Rectal smooth muscle tissue (tissue), 1 donor: ENCODE results near the gene PTPRB.
"Not testable (repeated sequence)": the region's sequence is repeated elsewhere in the genome, so short reads cannot be mapped to it uniquely, and the experiment has no call there.

Experiments
- H3K27ac ChIP-seq: one replicate; pipeline ENCODE4 v1.7.0; 2013; ENCODE audit warnings: low read depth, low read length, inconsistent platforms
- H3K27me3 ChIP-seq: one replicate; pipeline ENCODE4 v1.7.0; 2013; ENCODE audit warnings: low read length; ENCODE audit not compliant: control insufficient read depth, insufficient read depth
- H3K36me3 ChIP-seq: one replicate; pipeline ENCODE4 v1.7.0; 2013; ENCODE audit warnings: low read length; ENCODE audit not compliant: control insufficient read depth, insufficient read depth
- H3K4me1 ChIP-seq: one replicate; pipeline ENCODE4 v1.7.0; 2013; ENCODE audit warnings: low read length; ENCODE audit not compliant: control insufficient read depth, insufficient read depth
- H3K4me3 ChIP-seq: one replicate; pipeline ENCODE4 v1.7.0; 2013; ENCODE audit warnings: low read length
- H3K9ac ChIP-seq: one replicate; pipeline ENCODE4 v1.7.0; 2013; ENCODE audit warnings: low read length

Gene PTPRB

GRCh38 chr12:70492904-70493303, 144.3 kb downstream of the PTPRB start:
- not testable (repeated sequence) for H3K4me3 ChIP-seq, H3K27ac ChIP-seq, H3K36me3 ChIP-seq, H3K27me3 ChIP-seq, H3K4me1 ChIP-seq, H3K9ac ChIP-seq

GRCh38 chr12:70490928-70491327, 146.3 kb downstream of the PTPRB start:
- not testable (repeated sequence) for H3K27ac ChIP-seq, H3K4me3 ChIP-seq, H3K4me1 ChIP-seq, H3K27me3 ChIP-seq, H3K36me3 ChIP-seq, H3K9ac ChIP-seq

- Histone ChIP-seq H3K36me3 (no peaks in the 10 kb centered on the region), H3K27ac (no peak overlapping the region), H3K27me3 (no peaks in the 10 kb centered on the region), H3K4me3 (no peak overlapping the region), H3K4me1 (no peaks in the 10 kb centered on the region), H3K9ac (no peak overlapping the region)
Observed at GRCh38 chr12:70487440-70487839, 149.8 kb downstream of the PTPRB start.

GRCh38 chr12:70486588-70486987, 150.6 kb downstream of the PTPRB start:
- Histone ChIP-seq H3K27me3 (no peaks in the 10 kb centered on the region), H3K27ac (no peak overlapping the region), H3K4me3 (no peak overlapping the region), H3K36me3 (no peaks in the 10 kb centered on the region), H3K4me1 (no peaks in the 10 kb centered on the region), H3K9ac (no peak overlapping the region)

- H3K4me1 ChIP-seq: no peaks in the 10 kb centered on the region
- no peak overlapping the region for H3K27ac ChIP-seq
- no peak overlapping the region for H3K9ac ChIP-seq
- H3K4me3 ChIP-seq: no peak overlapping the region
- H3K27me3 ChIP-seq: no peaks in the 10 kb centered on the region
- H3K36me3 ChIP-seq: no peaks in the 10 kb centered on the region
Observed at GRCh38 chr12:70485704-70486103, 151.5 kb downstream of the PTPRB start.

- H3K36me3 ChIP-seq: no peaks in the 10 kb centered on the region
- no peaks in the 10 kb centered on the region for H3K27me3 ChIP-seq
- H3K9ac ChIP-seq: no peak overlapping the region
- H3K27ac ChIP-seq: no peak overlapping the region
- no peak overlapping the region for H3K4me3 ChIP-seq
- H3K4me1 ChIP-seq: no peaks in the 10 kb centered on the region
Observed at GRCh38 chr12:70484464-70484863, 152.8 kb downstream of the PTPRB start.

- Histone ChIP-seq H3K4me3 (no peak overlapping the region), H3K9ac (no peak overlapping the region), H3K4me1 (no peaks in the 10 kb centered on the region), H3K27me3 (no peaks in the 10 kb centered on the region), H3K36me3 (no peaks in the 10 kb centered on the region), H3K27ac (no peak overlapping the region)
Observed at GRCh38 chr12:70482764-70483163, 154.5 kb downstream of the PTPRB start.

GRCh38 chr12:70469221-70469820, 167.9 kb downstream of the PTPRB start:
- H3K4me3 ChIP-seq: no peak overlapping the region
- no peaks in the 10 kb centered on the region for H3K4me1 ChIP-seq
- no peaks in the 10 kb centered on the region for H3K36me3 ChIP-seq
- H3K27ac ChIP-seq: no peak overlapping the region
- no peak overlapping the region for H3K9ac ChIP-seq
- H3K27me3 ChIP-seq: no peaks in the 10 kb centered on the region

GRCh38 chr12:70468741-70469140, 168.5 kb downstream of the PTPRB start:
- Histone ChIP-seq H3K4me1 (no peaks in the 10 kb centered on the region), H3K36me3 (no peaks in the 10 kb centered on the region), H3K4me3 (no peak overlapping the region), H3K27ac (no peak overlapping the region), H3K27me3 (no peaks in the 10 kb centered on the region), H3K9ac (no peak overlapping the region)

GRCh38 chr12:70467918-70468733, 169.1 kb downstream of the PTPRB start:
- Histone ChIP-seq H3K27me3 (no peaks in the 10 kb centered on the region), H3K27ac (no peak overlapping the region), H3K4me3 (no peak overlapping the region)

GRCh38 chr12:70467476-70467875, 169.8 kb downstream of the PTPRB start:
- H3K4me3 ChIP-seq: no peak overlapping the region
- H3K9ac ChIP-seq: no peak overlapping the region
- H3K27me3 ChIP-seq: no peaks in the 10 kb centered on the region
- H3K4me1 ChIP-seq: no peaks in the 10 kb centered on the region
- H3K36me3 ChIP-seq: no peaks in the 10 kb centered on the region
- no peak overlapping the region for H3K27ac ChIP-seq

More at GRCh38 chr12:70467918-70468733, 169.1 kb downstream of the PTPRB start:
- Histone ChIP-seq H3K9ac (no peak overlapping the region), H3K36me3 (no peaks in the 10 kb centered on the region), H3K4me1 (no peaks in the 10 kb centered on the region)

GRCh38 chr12:70466753-70467152, 170.5 kb downstream of the PTPRB start:
- H3K4me1 ChIP-seq: no peaks in the 10 kb centered on the region
- no peaks in the 10 kb centered on the region for H3K27me3 ChIP-seq
- no peak overlapping the region for H3K27ac ChIP-seq
- no peaks in the 10 kb centered on the region for H3K36me3 ChIP-seq
- no peak overlapping the region for H3K4me3 ChIP-seq
- no peak overlapping the region for H3K9ac ChIP-seq
